Caco-2 (cell line): Measurements from ENCODE around the gene CRADD. TPM values are rescaled to one million over a fixed set of nuclear protein-coding genes. Genes with fewer than 3 reads are reported as not detected.

ENCODE experiments used
- BruUV-seq: library from RNA; stranded (reverse); fragments of 400-500 nt; replicated peaks from 2 replicates; lab custom pipeline; 2021; lab: Mats Ljungman, UMichigan
- CTCF ChIA-PET: fragments of 300-600 bp; sonication (Branson Sonifier 250); formaldehyde crosslinking; loops from one replicate; lab custom pipeline; 2022; ENCODE audit warnings: antibody characterized with exemption; lab: Charles Lee
- POLR2A ChIA-PET: fragments of 300-600 bp; sonication (Branson Sonifier 250); formaldehyde crosslinking; loops from one replicate; lab custom pipeline; 2022; ENCODE audit warnings: antibody characterized with exemption; lab: Charles Lee
- DNase-seq, 2 experiments: peaks; one replicate each; pipeline versions ENCODE4 v3.0.0 to v3.0.0-alpha.2; 2020 to 2022
- H3K27me3 ChIP-seq: replicated peaks from 2 replicates; pipeline ENCODE4 v1.6.0; 2011; ENCODE audit warnings: low read length; ENCODE audit not compliant: control insufficient read depth, insufficient read depth
- H3K36me3 ChIP-seq: 2 replicates; pipeline ENCODE4 v1.5.1; 2011; ENCODE audit warnings: low read length; ENCODE audit not compliant: control insufficient read depth, insufficient read depth
- H3K4me1 ChIP-seq: fragments of 250-450 bp; sonication (Bioruptor Pico); 2 replicates; pipeline ENCODE4 v1.5.1; 2020; ENCODE audit warnings: mild to moderate bottlenecking
- H3K4me3 ChIP-seq: 2 replicates; pipeline ENCODE4 v1.5.1; 2011; ENCODE audit warnings: low read depth, mild to moderate bottlenecking, control low read depth, low read length
- H3K9me3 ChIP-seq: fragments of 250-450 bp; sonication (Bioruptor Pico); 2 replicates; pipeline ENCODE4 v1.5.1; 2020; ENCODE audit warnings: mild to moderate bottlenecking, moderate library complexity
- H3K27ac Mint-ChIP-seq: one replicate; pipeline ENCODE4 v1.8.0; 2022; ENCODE audit warnings: mixed read lengths; ENCODE audit not compliant: unreplicated experiment
- H3K27me3 Mint-ChIP-seq: one replicate; pipeline ENCODE4 v1.8.0; 2022; ENCODE audit warnings: mixed read lengths; ENCODE audit not compliant: insufficient read depth, unreplicated experiment
- H3K36me3 Mint-ChIP-seq: one replicate; pipeline ENCODE4 v1.8.0; 2022; ENCODE audit warnings: mild to moderate bottlenecking, mixed read lengths; ENCODE audit not compliant: insufficient read depth, unreplicated experiment
- H3K4me1 Mint-ChIP-seq: one replicate; pipeline ENCODE4 v1.8.0; 2022; ENCODE audit warnings: low read depth, mixed read lengths; ENCODE audit not compliant: unreplicated experiment
- H3K4me3 Mint-ChIP-seq: one replicate; pipeline ENCODE4 v1.8.0; 2022; ENCODE audit warnings: mild to moderate bottlenecking, moderate library complexity, mixed read lengths; ENCODE audit not compliant: unreplicated experiment
- H3K9me3 Mint-ChIP-seq: one replicate; pipeline ENCODE4 v1.8.0; 2022; ENCODE audit warnings: mixed read lengths; ENCODE audit not compliant: unreplicated experiment
- CTCF ChIP-seq, 2 experiments: fragments of 200-600 bp in 1 of 2; IDR thresholded peaks; 1 replicate in 1 of 2; 2 replicates in 1 of 2; pipeline versions ENCODE4 v1.5.1 to v1.8.0; 2011 to 2022; ENCODE audit warnings: antibody characterized with exemption in 1 of 2, control low read depth in 1 of 2, inconsistent platforms in 1 of 2, low read depth in 1 of 2, low read length in 1 of 2, mild to moderate bottlenecking in 1 of 2, moderate library complexity in 1 of 2; ENCODE audit not compliant: insufficient read depth in 1 of 2, severe bottlenecking in 1 of 2, unreplicated experiment in 1 of 2
- intact Hi-C: fragments of 100-400 bp; cut with micrococcal nuclease; formaldehyde crosslinking; loops from one replicate; pipeline ENCODE4 v1.10.0; 2022; ENCODE audit not compliant: unreplicated experiment
- total RNA-seq: library from RNA; stranded (reverse); gene quantifications from 2 replicates; pipeline ENCODE4 v1.2.3, GENCODE V29; 2022

The CRADD gene
- total RNA-seq, 1 experiment from 2014 or later = 29.2 TPM

GRCh38 chr12:93713800-93714199 is 36.6 kb downstream of the CRADD start:
- POLR2A ChIA-PET = no interaction called here
- Histone ChIP-seq H3K4me1 (no peaks in the 10 kb centered on the region), H3K27me3 (no peaks in the 10 kb centered on the region), H3K4me3 (no peak overlapping the region), H3K36me3 (no peaks in the 10 kb centered on the region), H3K9me3 (peaks cover 25% of the 10 kb centered on the region)
- intact Hi-C loops = no loop called here
- Mint-ChIP-seq H3K27me3 (no peaks in the 10 kb centered on the region), H3K9me3 (peaks cover 43% of the 10 kb centered on the region), H3K4me1 (peaks cover 15% of the 10 kb centered on the region), H3K27ac (no peak overlapping the region), H3K36me3 (peaks cover 75% of the 10 kb centered on the region), H3K4me3 (no peak overlapping the region)
- CTCF ChIA-PET = no interaction called here
- no peak for TF ChIP-seq CTCF (IDR thresholded peaks at IDR 0.05; ENCODE audit: insufficient read depth in 1 of 2, low read depth in 1 of 2, low read length in 1 of 2, severe bottlenecking in 1 of 2, unreplicated experiment in 1 of 2)
- no peak for DNase-seq
- no TSS peak for BruUV-seq

DNA sequence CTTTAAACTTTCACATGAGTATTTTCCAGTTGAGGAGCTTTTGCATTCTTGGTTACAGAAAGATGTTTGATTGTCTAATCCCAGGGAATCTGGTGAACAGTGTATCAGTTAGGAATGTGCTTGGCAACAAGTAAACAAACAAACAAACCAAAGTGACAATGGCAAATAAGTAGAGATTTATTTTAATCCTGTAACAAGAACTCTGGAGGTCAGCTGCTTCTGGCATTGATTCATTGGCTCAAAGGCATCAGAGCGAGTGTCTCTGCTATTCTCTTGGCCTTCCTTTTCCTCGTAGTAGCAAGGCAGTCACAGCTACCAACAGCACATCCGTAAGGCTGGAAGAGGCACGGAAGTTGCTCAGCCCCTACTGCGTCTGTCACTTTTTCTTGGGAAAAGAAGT is 37.2 kb downstream of the CRADD start:
- Histone ChIP-seq H3K4me3 (no peak overlapping the region), H3K36me3 (no peaks in the 10 kb centered on the region), H3K4me1 (no peaks in the 10 kb centered on the region), H3K9me3 (peaks cover 21% of the 10 kb centered on the region), H3K27me3 (no peaks in the 10 kb centered on the region)
- no peak overlapping the region for H3K27ac Mint-ChIP-seq
- no peaks in the 10 kb centered on the region for H3K27me3 Mint-ChIP-seq
- no peak for TF ChIP-seq CTCF (IDR thresholded peaks at IDR 0.05; ENCODE audit: insufficient read depth in 1 of 2, low read depth in 1 of 2, low read length in 1 of 2, severe bottlenecking in 1 of 2, unreplicated experiment in 1 of 2)
- DNase-seq = no peak
- peaks cover 70% of the 10 kb centered on the region for H3K36me3 Mint-ChIP-seq
- peaks cover 15% of the 10 kb centered on the region for H3K4me1 Mint-ChIP-seq
- peaks cover 39% of the 10 kb centered on the region for H3K9me3 Mint-ChIP-seq
- no peak overlapping the region for H3K4me3 Mint-ChIP-seq
- BruUV-seq = no TSS peak
- CTCF ChIA-PET = no interaction called here
- intact Hi-C loops = no loop called here
- POLR2A ChIA-PET = no interaction called here

- Mint-ChIP-seq H3K4me3 (no peak overlapping the region), H3K4me1 (peaks cover 10% of the 10 kb centered on the region), H3K9me3 (peaks cover 53% of the 10 kb centered on the region), H3K36me3 (peaks cover 48% of the 10 kb centered on the region), H3K27me3 (no peaks in the 10 kb centered on the region), H3K27ac (no peak overlapping the region)
- Histone ChIP-seq H3K36me3 (no peaks in the 10 kb centered on the region), H3K4me1 (no peaks in the 10 kb centered on the region), H3K9me3 (peaks cover 21% of the 10 kb centered on the region), H3K4me3 (no peak overlapping the region), H3K27me3 (no peaks in the 10 kb centered on the region)
- intact Hi-C loops = no loop called here
- ChIA-PET CTCF (no interaction called here), POLR2A (no interaction called here)
- no TSS peak for BruUV-seq
- no peak for TF ChIP-seq CTCF (IDR thresholded peaks at IDR 0.05; ENCODE audit: insufficient read depth in 1 of 2, low read depth in 1 of 2, low read length in 1 of 2, severe bottlenecking in 1 of 2, unreplicated experiment in 1 of 2)
- DNase-seq = no peak
Observed at GRCh38 chr12:93719710-93720109, 42.5 kb downstream of the CRADD start.
